Activated naive CD4-positive, alpha-beta T cell treated with anti-CD3 and anti-CD28 coated beads, Interleukin-2, amount 50 U/mL, for 16 hours (primary cell): ENCODE data around the gene ARHGEF2.

ENCODE experiments used
- DNase-seq: peaks from one replicate; pipeline ENCODE4 v3.0.0-alpha.2; 2020

Gene ARHGEF2

DNA sequence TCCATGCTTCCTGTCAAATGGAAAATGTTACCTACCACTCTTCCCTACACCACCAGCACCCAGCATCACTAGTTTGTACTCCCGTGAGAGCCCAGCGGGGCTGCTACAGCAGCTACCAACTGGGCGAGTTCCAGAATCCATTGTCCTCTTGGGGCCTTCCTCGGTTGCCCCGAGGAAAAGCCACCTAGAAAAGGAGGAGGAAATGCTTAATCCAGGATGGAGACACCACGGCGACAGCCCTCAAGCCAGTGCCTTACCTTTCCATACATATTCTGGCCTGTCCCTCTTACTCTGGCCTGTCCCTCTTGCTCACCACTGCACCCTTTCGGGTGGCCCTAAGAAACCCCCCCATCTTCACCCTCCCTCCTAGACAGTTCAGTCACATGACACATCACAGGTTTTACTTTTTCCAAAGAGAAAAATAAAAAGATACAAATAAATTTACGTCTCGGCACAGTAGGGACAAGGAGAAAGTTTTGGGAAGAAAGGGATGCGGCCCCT lies 67.7 kb downstream of the ARHGEF2 start:
- DNase-seq: no peak

DNA sequence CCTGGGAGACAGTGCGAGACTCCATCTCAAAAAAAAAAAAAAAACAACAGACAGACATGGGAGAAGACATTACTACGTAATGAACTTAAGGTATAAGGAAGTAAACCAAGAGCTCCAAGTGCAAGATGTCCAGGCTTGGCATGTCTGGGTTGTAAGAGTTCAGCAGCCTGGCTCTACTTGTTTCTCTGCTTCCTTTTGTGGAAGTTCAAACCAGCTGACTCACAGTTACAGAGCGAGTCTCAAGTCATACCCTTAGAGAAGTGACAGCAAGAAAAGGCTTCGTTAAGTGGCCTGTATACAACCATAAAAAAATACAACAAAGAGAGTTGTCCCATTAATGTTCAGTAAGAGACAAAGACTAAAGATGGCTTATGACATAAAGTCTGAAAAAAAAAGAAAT lies 68.5 kb downstream of the ARHGEF2 start:
- DNase-seq: no peak

- no peak for DNase-seq
Observed at GRCh38 chr1:155904261-155904660, 74.1 kb downstream of the ARHGEF2 start.

DNA sequence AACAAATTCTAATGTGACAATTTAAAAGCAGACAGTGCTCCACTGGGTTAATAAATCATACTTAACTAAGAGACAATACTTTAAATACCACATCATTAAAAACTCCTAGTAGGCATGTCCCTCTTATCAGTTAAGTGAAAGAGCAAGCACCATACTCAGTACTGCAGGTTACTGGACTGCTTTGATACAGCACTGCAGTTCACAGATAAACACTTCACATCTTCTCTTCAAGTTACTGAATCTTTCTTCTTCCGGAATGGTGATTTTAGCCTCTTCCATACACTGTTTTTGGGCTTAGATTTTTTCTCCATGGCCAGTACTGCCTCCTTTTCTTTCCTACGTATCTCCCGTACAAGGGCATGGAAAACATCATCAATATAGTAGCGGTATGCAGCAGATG lies 78.2 kb downstream of the ARHGEF2 start:
- DNase-seq: no peak

- DNase-seq: no peak
Observed at GRCh38 chr1:155899683-155900082, 78.7 kb downstream of the ARHGEF2 start.

DNA sequence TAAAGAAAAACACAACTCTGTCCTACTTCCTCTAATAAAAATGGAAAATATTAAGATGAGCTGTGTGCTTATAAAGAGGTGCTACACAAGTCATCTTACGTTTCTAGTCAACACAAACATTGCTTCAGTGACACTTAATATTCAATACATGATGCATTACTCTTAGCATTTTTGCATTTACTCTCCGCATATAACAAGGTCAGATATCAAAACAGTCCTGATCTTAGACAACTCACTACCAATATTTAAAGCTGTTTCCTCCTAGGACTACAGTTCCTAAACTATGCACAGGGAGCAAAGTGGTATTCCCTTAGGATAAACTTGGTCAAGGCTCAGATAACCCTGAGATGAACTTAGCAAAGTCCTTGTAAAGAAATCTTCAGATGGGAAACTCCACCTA lies 79.5 kb downstream of the ARHGEF2 start:
- no peak for DNase-seq

DNA sequence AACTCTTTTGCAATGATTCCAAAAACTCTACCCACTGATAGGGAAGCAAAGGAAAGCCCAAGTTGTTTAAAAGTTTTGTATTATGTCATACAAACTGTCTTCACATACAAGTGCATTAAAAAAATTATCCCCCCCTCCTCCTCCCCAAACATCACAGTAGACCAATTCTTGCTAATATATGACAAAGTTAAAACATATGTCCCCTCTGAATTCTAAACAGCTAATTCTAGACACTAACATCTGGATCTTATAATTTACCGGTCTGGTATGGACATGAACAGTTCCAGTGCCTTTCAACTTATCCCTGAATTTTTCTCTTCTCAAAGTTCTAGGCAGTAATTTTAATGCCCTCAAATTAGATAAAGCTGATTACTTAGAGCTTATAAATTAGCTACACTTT lies 80.6 kb downstream of the ARHGEF2 start:
- DNase-seq: no peak
